HG02678 (cell line): ENCODE measurements around the gene NCBP2L.
A peak's percentile ranks its signal among the peaks of the same experiment; 100 is the strongest.

Source experiments
- ATAC-seq: cut with Tn5 transposase; IDR thresholded peaks from one replicate; pipeline ENCODE4 v1.9.1; 2021; ENCODE audit warnings: mild to moderate bottlenecking, moderate library complexity; ENCODE audit not compliant: unreplicated experiment

NCBP2L gene

GRCh38 chrX:107752043-107752442 is 25.5 kb upstream of the NCBP2L start:
- ATAC-seq, result no peak

GRCh38 chrX:107752714-107753113 is 24.8 kb upstream of the NCBP2L start:
- ATAC-seq, result no peak

GRCh38 chrX:107753187-107753586 is 24.3 kb upstream of the NCBP2L start:
- no peak for ATAC-seq

GRCh38 chrX:107755721-107756120 is 21.8 kb upstream of the NCBP2L start:
- ATAC-seq, result no peak

- ATAC-seq, result no peak
These were observed 19.2 kb upstream of the NCBP2L start for GRCh38 chrX:107758231-107758766.

GRCh38 chrX:107760304-107761077 is 17.0 kb upstream of the NCBP2L start:
- no peak for ATAC-seq

- no peak for ATAC-seq
These were observed 13.9 kb upstream of the NCBP2L start for GRCh38 chrX:107763647-107764046.

GRCh38 chrX:107764845-107765608 is 12.5 kb upstream of the NCBP2L start:
- no peak for ATAC-seq

- ATAC-seq, result no peak
These were observed 10.9 kb upstream of the NCBP2L start for GRCh38 chrX:107766470-107767150.

GRCh38 chrX:107768051-107768450 is 9.5 kb upstream of the NCBP2L start:
- ATAC-seq, result no peak

- no peak for ATAC-seq
These were observed 7.8 kb upstream of the NCBP2L start for GRCh38 chrX:107769581-107770317.

- no peak for ATAC-seq
These were observed 4.3 kb upstream of the NCBP2L start for GRCh38 chrX:107773206-107773605.

GRCh38 chrX:107773906-107774435 is 3.6 kb upstream of the NCBP2L start:
- ATAC-seq, result no peak

- peak; percentile 36 for ATAC-seq
These were observed 2.4 kb upstream of the NCBP2L start for GRCh38 chrX:107775000-107775733.

- ATAC-seq, result peak; percentile 80
These were observed 1.6 kb upstream of the NCBP2L start, which contains the start of gene TSC22D3 for GRCh38 chrX:107775734-107776511. TSS of gene TSC22D3 (minus strand) at chrX:107775787. CDS start at chrX:107775419, 368 bp downstream.

- ATAC-seq, result peak; percentile 68
These were observed 641 bp upstream of the NCBP2L start for GRCh38 chrX:107776649-107777535.

- ATAC-seq, result no peak
These were observed 3.0 kb downstream of the NCBP2L start for GRCh38 chrX:107780525-107780924.

- no peak for ATAC-seq
These were observed 10.3 kb downstream of the NCBP2L start for GRCh38 chrX:107787827-107788226.
